Mucosa of rectum (tissue), 2 donors: ENCODE results near the gene KCNQ1OT1.

Source experiments
- H3K27ac ChIP-seq, 2 donors: one replicate each; pipeline ENCODE4 v1.7.0; 2013; ENCODE audit warnings: inconsistent platforms in 2 of 2, low read depth in 2 of 2, low read length in 2 of 2
- H3K27me3 ChIP-seq, 2 donors: one replicate each; pipeline ENCODE4 v1.7.0; 2013; ENCODE audit warnings: low read length in 2 of 2; ENCODE audit not compliant: control insufficient read depth in 2 of 2, insufficient read depth in 2 of 2
- H3K36me3 ChIP-seq, 2 donors: one replicate each; pipeline ENCODE4 v1.7.0; 2013; ENCODE audit warnings: low read length in 2 of 2; ENCODE audit not compliant: control insufficient read depth in 2 of 2, insufficient read depth in 2 of 2
- H3K4me1 ChIP-seq, 2 donors: one replicate each; pipeline ENCODE4 v1.7.0; 2013; ENCODE audit warnings: low read length in 2 of 2, mild to moderate bottlenecking in 1 of 2; ENCODE audit not compliant: control insufficient read depth in 2 of 2, insufficient read depth in 2 of 2
- H3K4me3 ChIP-seq, 2 donors: one replicate each; pipeline ENCODE4 v1.7.0; 2013; ENCODE audit warnings: low read length in 2 of 2
- H3K9ac ChIP-seq, 2 donors: one replicate each; pipeline ENCODE4 v1.7.0; 2013; ENCODE audit warnings: low read length in 2 of 2, low read depth in 1 of 2, mild to moderate bottlenecking in 1 of 2
- H3K9me3 ChIP-seq, 2 donors: one replicate each; pipeline ENCODE4 v1.7.0; 2013; ENCODE audit warnings: low read length in 2 of 2; ENCODE audit not compliant: control insufficient read depth in 2 of 2
- donor health status: healthy.
- donor health status: Normal muscosa, but diverticular disease.

KCNQ1OT1 gene

GRCh38 chr11:2685566-2686359 is 14.0 kb downstream of the KCNQ1OT1 start:
- no peaks in the 10 kb centered on the region for H3K4me1 ChIP-seq
- H3K36me3 ChIP-seq = peaks cover 3% of the 10 kb centered on the region in 2 donors
- no peak overlapping the region for H3K4me3 ChIP-seq
- H3K9me3 ChIP-seq = no peaks in the 10 kb centered on the region
- no peak overlapping the region for H3K9ac ChIP-seq
- H3K27ac ChIP-seq = no peak overlapping the region
- H3K27me3 ChIP-seq = no peaks in the 10 kb centered on the region

- Histone ChIP-seq H3K27me3 (no peaks in the 10 kb centered on the region), H3K4me1 (no peaks in the 10 kb centered on the region), H3K9me3 (no peaks in the 10 kb centered on the region), H3K4me3 (no peak overlapping the region), H3K27ac (no peak overlapping the region), H3K36me3 (peaks cover 3% of the 10 kb centered on the region in 2 donors), H3K9ac (no peak overlapping the region)
Measured at GRCh38 chr11:2685051-2685450, 14.7 kb downstream of the KCNQ1OT1 start.

GRCh38 chr11:2684581-2684980 is 15.2 kb downstream of the KCNQ1OT1 start:
- Histone ChIP-seq H3K27me3 (no peaks in the 10 kb centered on the region), H3K9ac (no peak overlapping the region), H3K36me3 (peaks cover 3% of the 10 kb centered on the region in 2 donors), H3K4me1 (no peaks in the 10 kb centered on the region), H3K9me3 (no peaks in the 10 kb centered on the region), H3K27ac (no peak overlapping the region), H3K4me3 (no peak overlapping the region)

GRCh38 chr11:2683806-2684205 is 16.0 kb downstream of the KCNQ1OT1 start:
- H3K9me3 ChIP-seq = no peaks in the 10 kb centered on the region

GRCh38 chr11:2681408-2682145 is 18.2 kb downstream of the KCNQ1OT1 start:
- Histone ChIP-seq H3K27ac (no peak overlapping the region), H3K9me3 (no peaks in the 10 kb centered on the region), H3K36me3 (peaks cover 3% of the 10 kb centered on the region in 2 donors), H3K4me1 (no peaks in the 10 kb centered on the region), H3K9ac (no peak overlapping the region), H3K4me3 (no peak overlapping the region), H3K27me3 (no peaks in the 10 kb centered on the region)

More at GRCh38 chr11:2683806-2684205, 16.0 kb downstream of the KCNQ1OT1 start:
- Histone ChIP-seq H3K4me3 (no peak overlapping the region), H3K27me3 (no peaks in the 10 kb centered on the region), H3K4me1 (no peaks in the 10 kb centered on the region), H3K9ac (no peak overlapping the region), H3K36me3 (peaks cover 3% of the 10 kb centered on the region in 2 donors), H3K27ac (no peak overlapping the region)

- H3K9me3 ChIP-seq = no peaks in the 10 kb centered on the region
- no peak overlapping the region for H3K9ac ChIP-seq
- no peaks in the 10 kb centered on the region for H3K27me3 ChIP-seq
- no peak overlapping the region for H3K4me3 ChIP-seq
- H3K36me3 ChIP-seq = no peaks in the 10 kb centered on the region
- no peaks in the 10 kb centered on the region for H3K4me1 ChIP-seq
- H3K27ac ChIP-seq = no peak overlapping the region
Measured at GRCh38 chr11:2679011-2679676, 20.6 kb downstream of the KCNQ1OT1 start.

- Histone ChIP-seq H3K4me1 (no peaks in the 10 kb centered on the region), H3K27ac (no peak overlapping the region), H3K27me3 (no peaks in the 10 kb centered on the region), H3K36me3 (no peaks in the 10 kb centered on the region), H3K9ac (no peak overlapping the region), H3K4me3 (no peak overlapping the region), H3K9me3 (no peaks in the 10 kb centered on the region)
Measured at GRCh38 chr11:2678396-2678795, 21.4 kb downstream of the KCNQ1OT1 start.

- no peaks in the 10 kb centered on the region for H3K27me3 ChIP-seq
- no peak overlapping the region for H3K27ac ChIP-seq
- no peaks in the 10 kb centered on the region for H3K36me3 ChIP-seq
- no peaks in the 10 kb centered on the region for H3K9me3 ChIP-seq
- no peaks in the 10 kb centered on the region for H3K4me1 ChIP-seq
- H3K4me3 ChIP-seq = no peak overlapping the region
- H3K9ac ChIP-seq = no peak overlapping the region
Measured at GRCh38 chr11:2677127-2677526, 22.7 kb downstream of the KCNQ1OT1 start.

GRCh38 chr11:2675540-2675939 is 24.3 kb downstream of the KCNQ1OT1 start:
- Histone ChIP-seq H3K4me3 (no peak overlapping the region), H3K27me3 (no peaks in the 10 kb centered on the region), H3K27ac (no peak overlapping the region), H3K9ac (no peak overlapping the region), H3K9me3 (no peaks in the 10 kb centered on the region), H3K36me3 (no peaks in the 10 kb centered on the region), H3K4me1 (no peaks in the 10 kb centered on the region)

GRCh38 chr11:2674658-2675131 is 25.1 kb downstream of the KCNQ1OT1 start:
- no peak overlapping the region for H3K4me3 ChIP-seq
- H3K9me3 ChIP-seq = no peaks in the 10 kb centered on the region
- no peaks in the 10 kb centered on the region for H3K4me1 ChIP-seq
- H3K27me3 ChIP-seq = no peaks in the 10 kb centered on the region
- no peaks in the 10 kb centered on the region for H3K36me3 ChIP-seq
- no peak overlapping the region for H3K9ac ChIP-seq
- no peak overlapping the region for H3K27ac ChIP-seq
